Neural crest cell (in vitro differentiated cells): Measurements from ENCODE around the gene MTF1. TPM values are rescaled to one million over a fixed set of nuclear protein-coding genes. Genes with fewer than 3 reads are reported as not detected.

Experiments used
- DNase-seq: peaks from one replicate; pipeline ENCODE4 v3.0.0; 2021; ENCODE audit warnings: low read depth, mixed read lengths, low spot score
- H3K27ac Mint-ChIP-seq: one replicate; pipeline ENCODE4 v1.8.0; 2021; ENCODE audit warnings: mild to moderate bottlenecking, mixed read lengths; ENCODE audit not compliant: unreplicated experiment
- H3K27me3 Mint-ChIP-seq: 2 replicates; pipeline ENCODE4 v1.8.0; 2021; ENCODE audit warnings: low read depth, mild to moderate bottlenecking, mixed read lengths
- H3K36me3 Mint-ChIP-seq: 2 replicates; pipeline ENCODE4 v1.8.0; 2021; ENCODE audit warnings: low read depth, mild to moderate bottlenecking, mixed read lengths
- H3K4me1 Mint-ChIP-seq: 2 replicates; pipeline ENCODE4 v1.8.0; 2021; ENCODE audit warnings: mixed read lengths
- H3K4me3 Mint-ChIP-seq: one replicate; pipeline ENCODE4 v1.8.0; 2021; ENCODE audit warnings: mild to moderate bottlenecking, mixed read lengths
- H3K9me3 Mint-ChIP-seq: 2 replicates; pipeline ENCODE4 v1.8.0; 2021; ENCODE audit warnings: mixed read lengths
- CTCF ChIP-seq: fragments of 200-600 bp; sonication (generic); conservative IDR thresholded peaks from 2 replicates; pipeline ENCODE4 v1.5.0; 2021; ENCODE audit warnings: antibody characterized with exemption, mild to moderate bottlenecking
- total RNA-seq: library from RNA; stranded (reverse); gene quantifications from 2 replicates; pipeline ENCODE4 v1.2.1, GENCODE V29; 2021

The MTF1 gene
- total RNA-seq, 1 donor from 2014 or later: 19.9 TPM

DNA sequence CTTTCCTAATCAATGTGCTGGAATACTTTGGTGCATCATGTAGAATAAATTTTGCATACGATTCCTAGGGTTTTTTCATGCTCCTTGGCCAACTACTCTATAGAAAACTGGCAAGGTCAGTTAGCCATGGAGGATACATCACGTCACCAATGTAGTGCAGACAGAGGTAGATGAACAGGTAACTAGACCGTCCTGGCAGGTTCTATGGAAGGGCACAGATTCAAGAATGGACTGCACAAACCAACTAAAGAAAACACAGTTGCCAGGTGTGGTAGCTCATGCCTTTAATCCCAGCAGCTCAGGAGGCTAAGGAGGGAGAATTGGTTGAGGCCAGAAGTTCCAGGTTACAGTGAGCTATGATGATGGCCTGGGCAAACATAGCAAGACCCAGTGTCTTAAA is 9.9 kb downstream of the MTF1 start:
- no peak overlapping the region for H3K27ac Mint-ChIP-seq
- no peaks in the 10 kb centered on the region for H3K9me3 Mint-ChIP-seq
- TF ChIP-seq CTCF: no peak
- H3K4me3 Mint-ChIP-seq: no peak overlapping the region
- no peaks in the 10 kb centered on the region for H3K27me3 Mint-ChIP-seq
- no peak for DNase-seq
- H3K4me1 Mint-ChIP-seq: peaks cover 4% of the 10 kb centered on the region
- H3K36me3 Mint-ChIP-seq: peaks cover 3% of the 10 kb centered on the region

DNA sequence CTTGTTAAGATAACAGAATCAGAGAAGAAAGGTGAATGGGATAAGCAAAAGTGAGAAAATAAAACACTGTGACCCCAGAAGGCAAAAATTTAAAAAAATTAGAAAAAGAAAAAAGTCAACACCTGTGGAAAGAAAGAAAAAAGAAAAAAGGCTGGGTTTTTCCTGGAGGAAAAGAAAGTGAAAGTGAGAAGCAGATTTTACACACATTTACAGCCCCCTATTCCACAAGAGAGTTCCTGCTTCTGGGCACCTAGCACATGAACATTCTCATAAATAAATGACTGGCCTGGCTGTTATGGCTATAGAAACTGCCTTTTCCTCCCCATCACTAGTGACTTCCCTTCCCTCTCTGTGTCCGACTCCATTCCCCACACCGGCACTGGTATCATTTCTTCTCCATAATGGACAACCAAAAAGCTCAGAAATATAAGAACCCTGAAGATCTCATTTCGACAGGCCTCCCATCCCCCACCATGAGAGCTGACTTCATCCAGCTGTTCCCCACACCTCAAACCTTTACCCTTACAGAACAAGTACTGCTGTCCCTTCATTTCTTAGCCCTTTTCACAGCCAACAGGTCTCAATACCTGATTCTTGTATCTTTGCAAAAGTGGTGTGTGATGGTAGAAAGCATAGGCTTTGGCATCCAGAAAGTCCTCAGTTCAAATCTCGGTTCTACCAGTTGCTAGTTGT is 12.6 kb downstream of the MTF1 start:
- no peak for TF ChIP-seq CTCF
- Mint-ChIP-seq H3K9me3 (no peaks in the 10 kb centered on the region), H3K4me3 (no peak overlapping the region), H3K27me3 (no peaks in the 10 kb centered on the region), H3K36me3 (no peaks in the 10 kb centered on the region), H3K27ac (no peak overlapping the region), H3K4me1 (no peaks in the 10 kb centered on the region)
- no peak for DNase-seq

DNA sequence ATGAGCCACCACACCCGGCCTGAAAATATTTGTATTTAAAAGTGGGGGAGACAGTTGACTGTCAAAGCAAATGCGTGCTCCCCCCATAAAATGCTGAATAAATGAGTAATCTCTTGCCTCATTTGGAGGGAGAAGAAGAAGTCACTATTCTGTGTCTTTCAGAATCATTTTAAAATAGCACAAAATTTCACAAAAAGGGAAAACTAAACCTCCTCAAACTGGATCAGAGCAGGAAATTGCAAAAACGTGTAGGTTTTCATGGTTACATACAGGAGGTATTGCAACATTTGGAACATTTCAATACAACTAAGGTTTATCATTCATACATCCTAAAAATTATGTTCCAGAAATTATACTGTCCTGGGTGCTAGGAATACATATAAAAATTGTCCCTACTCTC is 13.6 kb downstream of the MTF1 start:
- Mint-ChIP-seq H3K4me1 (no peaks in the 10 kb centered on the region), H3K27me3 (no peaks in the 10 kb centered on the region), H3K36me3 (no peaks in the 10 kb centered on the region), H3K27ac (no peak overlapping the region), H3K4me3 (no peak overlapping the region), H3K9me3 (no peaks in the 10 kb centered on the region)
- DNase-seq: no peak
- TF ChIP-seq CTCF: no peak

GRCh38 chr1:37845049-37845646 is 14.2 kb downstream of the MTF1 start:
- H3K4me1 Mint-ChIP-seq: no peaks in the 10 kb centered on the region
- no peak for DNase-seq
- no peaks in the 10 kb centered on the region for H3K36me3 Mint-ChIP-seq
- no peak overlapping the region for H3K4me3 Mint-ChIP-seq
- H3K27me3 Mint-ChIP-seq: no peaks in the 10 kb centered on the region
- H3K27ac Mint-ChIP-seq: no peak overlapping the region
- TF ChIP-seq CTCF: no peak
- no peaks in the 10 kb centered on the region for H3K9me3 Mint-ChIP-seq

DNA sequence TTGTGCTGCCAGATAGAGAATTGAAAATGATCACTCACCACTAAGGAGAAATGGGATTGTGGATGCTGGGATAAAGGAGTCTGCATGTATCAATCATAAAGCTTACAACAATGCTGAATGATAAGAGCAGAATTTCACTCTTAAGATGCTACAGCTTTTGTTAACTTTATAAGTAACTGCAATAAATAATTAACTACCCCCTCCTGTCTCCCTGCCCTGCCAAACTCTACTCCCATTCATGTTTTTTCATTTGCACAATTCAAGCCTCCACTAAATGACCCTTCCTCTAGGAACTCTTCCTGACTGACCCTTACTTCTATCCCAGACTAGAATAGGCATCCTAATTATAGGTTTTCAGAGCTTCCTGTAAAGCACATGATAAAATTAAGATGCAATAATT is 14.9 kb downstream of the MTF1 start:
- H3K4me3 Mint-ChIP-seq: no peak overlapping the region
- H3K4me1 Mint-ChIP-seq: no peaks in the 10 kb centered on the region
- TF ChIP-seq CTCF: no peak
- H3K27ac Mint-ChIP-seq: no peak overlapping the region
- H3K36me3 Mint-ChIP-seq: no peaks in the 10 kb centered on the region
- DNase-seq: no peak
- no peaks in the 10 kb centered on the region for H3K9me3 Mint-ChIP-seq
- no peaks in the 10 kb centered on the region for H3K27me3 Mint-ChIP-seq
